HepG2 (cell line): ENCODE results near the gene VASN. TPM values are rescaled to one million over a fixed set of nuclear protein-coding genes. Genes with fewer than 3 reads are reported as not detected.
A peak's percentile ranks its signal among the peaks of the same experiment; 100 is the strongest.

Source experiments
- ATF6 ChIP-seq: sonication (generic); formaldehyde crosslinking; conservative IDR thresholded peaks from 2 replicates; pipeline ENCODE4 v1.4.0; 2020; ENCODE audit warnings: missing genetic modification reagents
- ERF ChIP-seq: IDR thresholded peaks from 2 replicates; pipeline ENCODE4 v1.6.1; 2018; ENCODE audit warnings: missing biosample characterization, missing genetic modification reagents
- FOXO4 ChIP-seq: sonication (generic); formaldehyde crosslinking; conservative IDR thresholded peaks from 2 replicates; pipeline ENCODE4 v1.8.1; 2023; ENCODE audit warnings: missing genetic modification reagents
- GMEB2 ChIP-seq: IDR thresholded peaks from 2 replicates; pipeline ENCODE4 v1.6.1; 2016; ENCODE audit warnings: missing biosample characterization, missing genetic modification reagents, low read depth
- HMGXB4 ChIP-seq, 2 experiments: sonication (generic) in 1 of 2; formaldehyde crosslinking in 1 of 2; IDR thresholded peaks; 2 replicates each; pipeline versions ENCODE4 v1.4.0 to v1.6.1; 2018 to 2020; ENCODE audit warnings: missing genetic modification reagents in 2 of 2, borderline replicate concordance in 1 of 2, low read depth in 1 of 2, mild to moderate bottlenecking in 1 of 2, missing biosample characterization in 1 of 2
- KAT2B ChIP-seq: fragments of 150-350 bp; IDR thresholded peaks from 2 replicates; pipeline ENCODE4 v1.6.1; 2014; ENCODE audit warnings: low read depth, low read length, borderline replicate concordance
- MEIS2 ChIP-seq: sonication (generic); formaldehyde crosslinking; IDR thresholded peaks from 2 replicates; pipeline ENCODE4 v1.9.0; 2021; ENCODE audit warnings: mild to moderate bottlenecking, missing genetic modification reagents
- MIER3 ChIP-seq: IDR thresholded peaks from 2 replicates; pipeline ENCODE4 v1.6.1; 2016; ENCODE audit warnings: missing compliant biosample characterization, borderline replicate concordance
- MLLT10 ChIP-seq: sonication (generic); formaldehyde crosslinking; IDR thresholded peaks from 2 replicates; pipeline ENCODE4 v1.4.0; 2020; ENCODE audit warnings: missing genetic modification reagents
- MTF2 ChIP-seq: sonication (generic); formaldehyde crosslinking; IDR thresholded peaks from 2 replicates; pipeline ENCODE4 v1.5.0; 2020; ENCODE audit warnings: missing genetic modification reagents, borderline replicate concordance
- NFYB ChIP-seq: sonication (generic); formaldehyde crosslinking; IDR thresholded peaks from 2 replicates; pipeline ENCODE4 v1.4.0; 2020; ENCODE audit warnings: missing genetic modification reagents
- RFXANK ChIP-seq: IDR thresholded peaks from 2 replicates; pipeline ENCODE4 v1.6.1; 2016
- SAFB2 ChIP-seq: sonication (generic); formaldehyde crosslinking; IDR thresholded peaks from 2 replicates; pipeline ENCODE4 v1.5.1; 2020; ENCODE audit warnings: missing genetic modification reagents, low read depth, mild to moderate bottlenecking, borderline replicate concordance
- SP5 ChIP-seq: IDR thresholded peaks from 2 replicates; pipeline ENCODE4 v1.6.1; 2016; ENCODE audit warnings: low read depth, borderline replicate concordance
- STAT6 ChIP-seq: sonication (generic); formaldehyde crosslinking; IDR thresholded peaks from 2 replicates; pipeline ENCODE4 v1.4.0; 2020; ENCODE audit warnings: missing genetic modification reagents, mild to moderate bottlenecking, borderline replicate concordance
- TBX3 ChIP-seq: fragments of 450-650 bp; IDR thresholded peaks from 2 replicates; pipeline ENCODE4 v1.6.1; 2017; ENCODE audit warnings: antibody characterized with exemption, mild to moderate bottlenecking, inconsistent platforms, borderline replicate concordance
- TCF7 ChIP-seq: sonication (generic); IDR thresholded peaks from 2 replicates; pipeline ENCODE4 v1.6.1; 2016; ENCODE audit warnings: antibody characterized with exemption, low read depth
- ZC3H13 ChIP-seq: sonication (generic); formaldehyde crosslinking; IDR thresholded peaks from 2 replicates; pipeline ENCODE4 v1.8.1; 2023; ENCODE audit warnings: mild to moderate bottlenecking, missing genetic modification reagents, moderate library complexity
- ZNF326 ChIP-seq: sonication (generic); formaldehyde crosslinking; IDR thresholded peaks from 2 replicates; pipeline ENCODE4 v1.4.0; 2020; ENCODE audit warnings: missing genetic modification reagents, borderline replicate concordance
- ZNF629 ChIP-seq: sonication (generic); formaldehyde crosslinking; conservative IDR thresholded peaks from 2 replicates; pipeline ENCODE4 v1.5.0; 2020; ENCODE audit warnings: missing genetic modification reagents
- ZNF782 ChIP-seq: sonication (generic); formaldehyde crosslinking; IDR thresholded peaks from 2 replicates; pipeline ENCODE4 v1.4.0; 2020; ENCODE audit warnings: missing genetic modification reagents, mild to moderate bottlenecking, borderline replicate concordance
- polyA plus RNA-seq, 8 experiments: library from polyadenylated mRNA; depleted of rRNA in 3 of 8; stranded (reverse) in 7 of 8; unstranded in 1 of 8; fragments of >200 nt; fragmentation: Illumina TruSeq in 4 of 8; extraction: Trizol in 4 of 8; gene quantifications; 2 replicates each; pipeline versions ENCODE4 v1.2.1 to v1.2.3, GENCODE V29; 2011 to 2016; ENCODE audit warnings: low read depth in 4 of 8, missing spikeins in 1 of 8, mixed read lengths in 1 of 8; ENCODE audit not compliant: insufficient read depth in 1 of 8
- total RNA-seq, 5 experiments: library from RNA; depleted of rRNA; stranded (reverse); fragments of >200 nt; fragmentation: Illumina TruSeq; extraction: Trizol; gene quantifications; 2 replicates each; pipeline ENCODE4 v1.2.3, GENCODE V29; 2016; ENCODE audit warnings: low read depth in 1 of 5

Gene VASN
- total and polyA plus RNA-seq, 2 of the 13 experiments (the other 11 are each of a cell fraction or from before 2014, with no cell fraction given), result 8.4 to 18.2 TPM

GRCh38 chr16:4425378-4426020, 53.9 kb downstream of the VASN start, which contains the start of gene DNAJA3 (continued):
- no peak; the same call in 1 of the 2 replicates for TF ChIP-seq STAT6 (CRISPR knock-in tag)
- TF ChIP-seq ZNF782 (CRISPR knock-in tag), result no peak
- no peak for TF ChIP-seq KAT2B
- TF ChIP-seq TBX3, result no peak
- no peak for TF ChIP-seq MTF2 (CRISPR knock-in tag)
- TF ChIP-seq ATF6, result no peak
- no peak for TF ChIP-seq MIER3 (CRISPR knock-in tag)
- no peak for TF ChIP-seq ZNF326 (CRISPR knock-in tag)
- TF ChIP-seq HMGXB4 (CRISPR knock-in tag; IDR thresholded peaks at IDR 0.05; ENCODE audit: borderline replicate concordance in 1 of 2, low read depth in 1 of 2), result no peak
- TF ChIP-seq RFXANK (CRISPR knock-in tag), result no peak; the same call in 1 of the 2 replicates
- peak; percentile 85 for TF ChIP-seq GMEB2 (CRISPR knock-in tag)
- peak; percentile 76 for TF ChIP-seq ZC3H13 (CRISPR knock-in tag)
- TF ChIP-seq SAFB2 (CRISPR knock-in tag), result no peak
- 0 out of 2 replicates have a peak, but pooled peaks have one; percentile 14 for TF ChIP-seq SP5 (CRISPR knock-in tag)
- TF ChIP-seq ZNF629 (CRISPR knock-in tag), result no peak
- TF ChIP-seq NFYB (CRISPR knock-in tag), result peak; percentile 47
- 0 out of 2 replicates have a peak, but pooled peaks have one; percentile 27 for TF ChIP-seq FOXO4
- peak; percentile 23; the same call in 1 of the 2 replicates for TF ChIP-seq MEIS2 (CRISPR knock-in tag)
- no peak for TF ChIP-seq ERF (CRISPR knock-in tag)
- no peak for TF ChIP-seq MLLT10 (CRISPR knock-in tag)
- no peak for TF ChIP-seq TCF7
